K562 (cell line): ENCODE measurements around the gene TNN. TPM values are rescaled to one million over a fixed set of nuclear protein-coding genes. Genes with fewer than 3 reads are reported as not detected.
A peak's percentile ranks its signal among the peaks of the same experiment; 100 is the strongest.

Experiments used
- ATAC-seq: fragments of 200-7000 bp; cut with Tn5 transposase; 3 replicates; pipeline ENCODE4 v1.9.1; 2020; ENCODE audit warnings: moderate library complexity
- BruUV-seq: library from RNA; stranded (reverse); fragments of 400-500 nt; replicated peaks from 2 replicates; lab custom pipeline; 2021; lab: Mats Ljungman, UMichigan
- CTCF ChIA-PET: fragments of 300-600 bp; formaldehyde crosslinking; extraction: SDS; loops from one replicate; lab custom pipeline; 2021; ENCODE audit warnings: low intra/inter-chr PET ratio; lab: Yijun Ruan, JAX
- POLR2A ChIA-PET: fragments of 300-600, 350-650 bp; sonication (Branson Sonifier 250); formaldehyde crosslinking; extraction: SDS; loops from one replicate; lab custom pipeline; 2021; ENCODE audit warnings: antibody characterized with exemption, inconsistent platforms; lab: Yijun Ruan, JAX
- DNase-seq, 4 experiments: peaks; one replicate each; pipeline versions ENCODE4 v3.0.0 to v3.0.0-alpha.2; 2011 to 2018; ENCODE audit warnings: low spot score in 3 of 4, mixed read lengths in 3 of 4; ENCODE audit errors: extremely low read depth in 1 of 4
- FAIRE-seq: peaks from 2 replicates; lab custom pipeline; 2011; peaks lifted over from hg19 to GRCh38; lab: Jason Lieb, UNC
- H2AFZ ChIP-seq: 2 replicates; pipeline ENCODE4 v1.6.0; 2011; ENCODE audit warnings: low read depth, low read length, control low read depth, inconsistent platforms
- H3K27ac ChIP-seq: fragments of 200-600 bp; 3 replicates; pipeline ENCODE4 v1.8.0; 2011; ENCODE audit warnings: low read depth, mild to moderate bottlenecking, control low read depth, inconsistent platforms, low read length, moderate library complexity, mixed read lengths; ENCODE audit errors: extremely low read depth
- H3K27me3 ChIP-seq, 2 experiments: fragments of 300-600 bp in 1 of 2; 2 replicates in 1 of 2; 3 replicates in 1 of 2; pipeline versions ENCODE4 v1.6.0 to v1.8.0; 2011; ENCODE audit warnings: inconsistent platforms in 2 of 2, low read length in 2 of 2, mild to moderate bottlenecking in 1 of 2, mixed read lengths in 1 of 2, moderate library complexity in 1 of 2; ENCODE audit not compliant: control insufficient read depth in 2 of 2, insufficient read depth in 2 of 2
- H3K36me3 ChIP-seq: fragments of 300-600 bp; 3 replicates; pipeline ENCODE4 v1.8.0; 2011; ENCODE audit warnings: mild to moderate bottlenecking, low read length, inconsistent platforms; ENCODE audit not compliant: control insufficient read depth, insufficient read depth
- H3K4me1 ChIP-seq, 2 experiments: fragments of 200-600 bp in 1 of 2; replicated peaks in 1 of 2; 2 replicates in 1 of 2; 3 replicates in 1 of 2; pipeline versions ENCODE4 v1.5.1 to v1.8.0; 2011; ENCODE audit warnings: inconsistent platforms in 2 of 2, low read length in 2 of 2, mild to moderate bottlenecking in 1 of 2, mixed read lengths in 1 of 2, moderate library complexity in 1 of 2; ENCODE audit not compliant: control insufficient read depth in 2 of 2, insufficient read depth in 2 of 2
- H3K4me2 ChIP-seq: 2 replicates; pipeline ENCODE4 v1.6.1; 2011; ENCODE audit warnings: low read length, control low read depth, inconsistent platforms, mixed read lengths; ENCODE audit not compliant: insufficient read depth
- H3K4me3 ChIP-seq: fragments of 200-600 bp; sonication (generic), shearing (Covaris generic); 2 replicates; pipeline ENCODE4 v1.5.1; 2016; ENCODE audit warnings: control low read depth, inconsistent platforms
- H3K79me2 ChIP-seq: fragments of 200-600 bp; 3 replicates; pipeline ENCODE4 v1.8.0; 2011; ENCODE audit warnings: low read length, inconsistent platforms; ENCODE audit not compliant: control insufficient read depth, insufficient read depth
- H3K9ac ChIP-seq, 2 experiments: 2 replicates each; pipeline versions ENCODE4 v1.6.0 to v1.6.1; 2011; ENCODE audit warnings: low read depth in 2 of 2, low read length in 2 of 2, control low read depth in 1 of 2, inconsistent platforms in 1 of 2, mild to moderate bottlenecking in 1 of 2, mixed read lengths in 1 of 2; ENCODE audit not compliant: insufficient read depth in 1 of 2
- H3K9me1 ChIP-seq: one replicate; pipeline ENCODE4 v1.6.0; 2011; ENCODE audit warnings: inconsistent platforms, mild to moderate bottlenecking, low read length, moderate library complexity; ENCODE audit not compliant: control insufficient read depth, insufficient read depth
- H3K9me3 ChIP-seq: replicated peaks from 2 replicates; pipeline ENCODE4 v1.5.1; 2011; ENCODE audit warnings: low read depth, low read length, inconsistent platforms; ENCODE audit not compliant: control insufficient read depth, insufficient read depth
- H4K20me1 ChIP-seq: replicated peaks from 2 replicates; pipeline ENCODE4 v1.6.1; 2011; ENCODE audit warnings: low read length, inconsistent platforms, mixed read lengths; ENCODE audit not compliant: control insufficient read depth, insufficient read depth
- FOXO4 ChIP-seq: fragments of 450-650 bp; formaldehyde crosslinking; IDR thresholded peaks from 2 replicates; pipeline ENCODE4 v1.4.0; 2020; ENCODE audit warnings: mild to moderate bottlenecking, moderate library complexity
- SPI1 ChIP-seq: IDR thresholded peaks from 2 replicates; pipeline ENCODE4 v1.6.1; 2011; ENCODE audit warnings: low read depth, low read length, control low read depth, borderline replicate concordance
- ZNF253 ChIP-seq: fragments of 250-450 bp; sonication (Bioruptor Pico); conservative IDR thresholded peaks from 2 replicates; pipeline ENCODE4 v1.6.1; 2021; ENCODE audit warnings: mild to moderate bottlenecking
- WGBS: fragments of 100-300 bp; shearing (Covaris generic); methylation state at CpG from one replicate; pipeline ENCODE4 v1.1.6; 2016; ENCODE audit warnings: low coverage, mixed read lengths; ENCODE audit not compliant: insufficient coverage; ENCODE audit errors: missing lambda C conversion rate; 5-methylcytosine and 5-hydroxymethylcytosine counted together
- in situ Hi-C: fragments of 300-500 bp; cut with MboI; formaldehyde crosslinking; loops from 4 replicates; pipeline ENCODE4 v1.15.0; 2018; ENCODE audit warnings: inconsistent platforms, mixed read lengths
- intact Hi-C: fragments of 100-400 bp; cut with micrococcal nuclease; formaldehyde crosslinking; loops from 2 replicates; pipeline ENCODE4 v1.14.2; 2022
- polyA plus RNA-seq, 8 experiments: library from polyadenylated mRNA; depleted of rRNA in 4 of 8; stranded (reverse) in 5 of 8; unstranded in 3 of 8; fragments of >200 nt; fragmentation: Nextera tagmentation in 2 of 8; fragmentation: Illumina TruSeq in 1 of 8; extraction: Ambion mirVana in 2 of 8; extraction: Trizol in 1 of 8; gene quantifications; 2 replicates each; pipeline versions ENCODE4 v1.2.1 to v1.2.3, GENCODE V29; 2011 to 2014; ENCODE audit warnings: inconsistent platforms in 1 of 8, missing spikeins in 1 of 8
- total RNA-seq, 7 experiments: library from RNA; depleted of rRNA in 6 of 7; stranded (reverse); fragments of >200 nt in 6 of 7; fragmentation: Illumina TruSeq in 2 of 7; extraction: Trizol in 2 of 7; gene quantifications; 2 replicates each; pipeline versions ENCODE4 v1.2.1 to v1.2.3, GENCODE V29; 2011 to 2021; ENCODE audit warnings: low replicate concordance in 1 of 7

TNN gene
- total and polyA plus RNA-seq, 9 of the 15 experiments (the other 6 are each of a cell fraction or from before 2014, with no cell fraction given) = 0.01 to 0.09 (median 0.07) TPM; not detected in 4

DNA sequence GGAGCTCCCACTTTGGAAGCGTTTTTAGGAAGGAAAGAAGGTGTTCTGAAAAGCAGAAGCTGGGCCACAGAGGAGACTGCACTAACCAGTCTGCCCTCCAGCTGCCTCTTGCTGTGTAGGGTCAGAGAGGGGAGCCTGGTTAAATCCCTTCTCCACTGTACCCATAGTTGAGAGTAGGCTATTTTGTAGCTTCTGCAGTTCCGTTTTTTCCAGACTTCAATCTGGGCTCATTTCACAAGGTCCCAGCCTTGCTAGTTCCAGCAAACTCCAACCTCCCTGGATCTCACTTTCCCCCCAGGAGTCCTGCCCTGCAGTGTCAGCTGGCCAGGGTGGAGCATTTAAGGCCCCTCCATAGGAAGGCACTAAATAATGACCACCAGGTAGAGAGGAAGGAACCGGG lies 11.0 kb downstream of the TNN start:
- Histone ChIP-seq H3K9me3 (no peaks in the 10 kb centered on the region), H3K36me3 (no peaks in the 10 kb centered on the region), H3K4me2 (no peak overlapping the region), H3K79me2 (no peaks in the 10 kb centered on the region), H3K4me1 (peaks cover 0 to 5% of the 10 kb centered on the region in 2 experiments; a peak in 1 of 5 replicates), H3K9me1 (no peaks in the 10 kb centered on the region), H3K27ac (no peak overlapping the region), H3K27me3 (peaks cover 52 to 76% of the 10 kb centered on the region in 2 experiments), H4K20me1 (peaks cover 4% of the 10 kb centered on the region; the same call in 1 of the 2 replicates), H3K9ac (no peak overlapping the region), H2AFZ (no peak overlapping the region), H3K4me3 (no peak overlapping the region)
- TF ChIP-seq SPI1 (peak; percentile 67; the same call in 1 of the 2 replicates), ZNF253 (CRISPR knock-in tag) (no peak), FOXO4 (CRISPR knock-in tag) (no peak)
- no peak for FAIRE-seq
- ATAC-seq = no peak
- BruUV-seq = no TSS peak
- in situ Hi-C loops (no loop called here), intact Hi-C loops (loop anchor here (2.0 kb wide), 1 partner anchor 20 kb away; no protein-coding TSS in a partner anchor)
- DNase-seq = no peak
- CTCF ChIA-PET = no interaction called here
- WGBS = 0% methylated on average over 3 of the region's 3 CpGs
- POLR2A ChIA-PET = interaction anchor here (1.2 to 2.0 kb wide), 3 partner anchors 8 to 33 kb away, joined by 3 to 10 read pairs (median 4); no protein-coding TSS in a partner anchor
